IMR-90 (cell line): Measurements from ENCODE around the gene STON2. TPM values are rescaled to one million over a fixed set of nuclear protein-coding genes. Genes with fewer than 3 reads are reported as not detected.

Experiments used
- ATAC-seq: fragments of 200-7000 bp; cut with Tn5 transposase; 2 replicates; pipeline ENCODE4 v1.9.1; 2020; ENCODE audit warnings: low read depth, mild to moderate bottlenecking, moderate library complexity
- BruUV-seq: library from RNA; stranded (reverse); fragments of 400-500 nt; replicated peaks from 2 replicates; lab custom pipeline; 2021; lab: Mats Ljungman, UMichigan
- CTCF ChIA-PET: fragments of 300-600 bp; formaldehyde crosslinking; extraction: SDS; loops from one replicate; lab custom pipeline; 2021; ENCODE audit warnings: antibody characterized with exemption; lab: Yijun Ruan, JAX
- POLR2A ChIA-PET: fragments of 300-600 bp; sonication (Branson Sonifier 250); formaldehyde crosslinking; loops from one replicate; lab custom pipeline; 2022; ENCODE audit warnings: antibody characterized with exemption; ENCODE audit not compliant: unreplicated experiment; lab: Charles Lee
- DNase-seq: peaks from one replicate; pipeline ENCODE4 v3.0.0; 2013
- H2AFZ ChIP-seq: replicated peaks from 2 replicates; pipeline ENCODE3; 2013; ENCODE audit warnings: low read length, mild to moderate bottlenecking; ENCODE audit not compliant: poor library complexity
- H2AK5ac ChIP-seq: 2 replicates; pipeline ENCODE4 v1.6.1; 2013; ENCODE audit warnings: low read depth, low read length, inconsistent platforms
- H2AK9ac ChIP-seq: replicated peaks from 2 replicates; pipeline ENCODE3; 2013; ENCODE audit warnings: mild to moderate bottlenecking, low read depth, low read length, moderate library complexity; ENCODE audit not compliant: poor library complexity
- H2BK120ac ChIP-seq: 2 replicates; pipeline ENCODE4 v1.6.1; 2013; ENCODE audit warnings: low read depth, low read length, inconsistent platforms
- H2BK15ac ChIP-seq: 3 replicates; pipeline ENCODE4 v1.6.1; 2013; ENCODE audit warnings: low read depth, low read length, inconsistent platforms
- H2BK20ac ChIP-seq: 2 replicates; pipeline ENCODE4 v1.6.1; 2013; ENCODE audit warnings: low read depth, mild to moderate bottlenecking, inconsistent platforms, low read length, moderate library complexity
- H2BK5ac ChIP-seq: 2 replicates; pipeline ENCODE4 v1.6.1; 2013; ENCODE audit warnings: mild to moderate bottlenecking, low read depth, low read length, inconsistent platforms; ENCODE audit not compliant: poor library complexity, severe bottlenecking
- H3K14ac ChIP-seq: replicated peaks from 2 replicates; pipeline ENCODE4 v1.6.1; 2013; ENCODE audit warnings: low read depth, low read length, inconsistent platforms
- H3K18ac ChIP-seq: 2 replicates; pipeline ENCODE4 v1.6.1; 2013; ENCODE audit warnings: low read depth, low read length, control low read depth
- H3K23ac ChIP-seq: 2 replicates; pipeline ENCODE4 v1.6.1; 2013; ENCODE audit warnings: low read depth, low read length, inconsistent platforms
- H3K27ac ChIP-seq: 2 replicates; pipeline ENCODE4 v1.5.1; 2013; ENCODE audit warnings: mild to moderate bottlenecking, control low read depth, low read length; ENCODE audit not compliant: insufficient read depth
- H3K27me3 ChIP-seq: 2 replicates; pipeline ENCODE4 v1.6.1; 2013; ENCODE audit warnings: low read length; ENCODE audit not compliant: control insufficient read depth, insufficient read depth
- H3K36me3 ChIP-seq: 2 replicates; pipeline ENCODE4 v1.6.1; 2013; ENCODE audit warnings: low read length, mixed read lengths; ENCODE audit not compliant: control insufficient read depth, insufficient read depth
- H3K4ac ChIP-seq: 2 replicates; pipeline ENCODE4 v1.6.1; 2013; ENCODE audit warnings: low read depth, low read length, inconsistent platforms
- H3K4me1 ChIP-seq: 2 replicates; pipeline ENCODE4 v1.6.1; 2013; ENCODE audit warnings: low read length, mixed read lengths; ENCODE audit not compliant: control insufficient read depth, insufficient read depth
- H3K4me2 ChIP-seq: 2 replicates; pipeline ENCODE4 v1.6.1; 2013; ENCODE audit warnings: low read depth, mild to moderate bottlenecking, control low read depth, low read length, moderate library complexity
- H3K4me3 ChIP-seq: 2 replicates; pipeline ENCODE4 v1.5.1; 2013; ENCODE audit warnings: low read depth, mild to moderate bottlenecking, control low read depth, low read length, moderate library complexity; ENCODE audit not compliant: insufficient read depth
- H3K56ac ChIP-seq: 2 replicates; pipeline ENCODE4 v1.6.1; 2013; ENCODE audit warnings: low read length, inconsistent platforms; ENCODE audit not compliant: insufficient read depth; ENCODE audit errors: extremely low read depth
- H3K79me1 ChIP-seq, 2 experiments: 2 replicates each; pipeline ENCODE4 v1.6.1; 2013; ENCODE audit warnings: low read length in 2 of 2, inconsistent platforms in 1 of 2, low read depth in 1 of 2
- H3K9ac ChIP-seq: 2 replicates; pipeline ENCODE4 v1.6.1; 2013; ENCODE audit warnings: low read depth, low read length, control low read depth
- H3K9me1 ChIP-seq: 2 replicates; pipeline ENCODE4 v1.6.1; 2013; ENCODE audit warnings: low read length, inconsistent platforms; ENCODE audit not compliant: insufficient read depth
- H3K9me3 ChIP-seq: 2 replicates; pipeline ENCODE4 v1.6.1; 2013; ENCODE audit warnings: low read length; ENCODE audit not compliant: control insufficient read depth, insufficient read depth
- H4K20me1 ChIP-seq: 2 replicates; pipeline ENCODE4 v1.6.1; 2013; ENCODE audit warnings: low read length, inconsistent platforms; ENCODE audit not compliant: insufficient read depth
- H4K5ac ChIP-seq: 2 replicates; pipeline ENCODE4 v1.6.1; 2013; ENCODE audit warnings: mild to moderate bottlenecking, low read depth, low read length, control low read depth
- H4K8ac ChIP-seq, 2 experiments: 2 replicates each; pipeline ENCODE4 v1.6.1; 2013; ENCODE audit warnings: low read depth in 2 of 2, low read length in 2 of 2, control low read depth in 1 of 2, inconsistent platforms in 1 of 2
- H4K91ac ChIP-seq: 2 replicates; pipeline ENCODE4 v1.6.1; 2013; ENCODE audit warnings: low read depth, low read length, inconsistent platforms; ENCODE audit not compliant: insufficient read depth
- BHLHE40 ChIP-seq: fragments of 150-350 bp; IDR thresholded peaks from 2 replicates; pipeline ENCODE4 v1.6.1; 2016; ENCODE audit warnings: mild to moderate bottlenecking, low read depth, low read length
- CEBPB ChIP-seq: IDR thresholded peaks from 2 replicates; pipeline ENCODE4 v1.6.1; 2012; ENCODE audit warnings: low read depth, low read length, improper control_type of control experiment
- CHD1 ChIP-seq: IDR thresholded peaks from 2 replicates; pipeline ENCODE4 v1.6.1; 2012; ENCODE audit warnings: low read depth, low read length, improper control_type of control experiment
- FOS ChIP-seq: fragments of 150-350 bp; IDR thresholded peaks from 2 replicates; pipeline ENCODE4 v1.6.1; 2016; ENCODE audit warnings: low read depth, low read length
- MAFK ChIP-seq: IDR thresholded peaks from 2 replicates; pipeline ENCODE4 v1.6.1; 2012; ENCODE audit warnings: low read depth, low read length, improper control_type of control experiment
- MAZ ChIP-seq: IDR thresholded peaks from 2 replicates; pipeline ENCODE4 v1.6.1; 2012; ENCODE audit warnings: low read depth, mild to moderate bottlenecking, low read length, improper control_type of control experiment, moderate library complexity, borderline replicate concordance
- MXI1 ChIP-seq: IDR thresholded peaks from 2 replicates; pipeline ENCODE4 v1.6.1; 2012; ENCODE audit warnings: low read depth, mild to moderate bottlenecking, low read length, moderate library complexity, borderline replicate concordance
- NFE2L2 ChIP-seq: fragments of 150-350 bp; IDR thresholded peaks from 2 replicates; pipeline ENCODE4 v1.6.1; 2016; ENCODE audit warnings: low read depth, mild to moderate bottlenecking, low read length
- SMC3 ChIP-seq: fragments of 150-350 bp; IDR thresholded peaks from 2 replicates; pipeline ENCODE4 v1.6.1; 2016; ENCODE audit warnings: low read depth, mild to moderate bottlenecking, antibody characterized with exemption, low read length, moderate library complexity
- WGBS, 2 experiments: methylation state at CpG; one replicate each; pipeline versions ENCODE4 v1.1.5 to v1.1.7; 2013; ENCODE audit warnings: missing lambda C conversion rate in 2 of 2; ENCODE audit not compliant: insufficient read length in 1 of 2; ENCODE audit errors: extremely low coverage in 2 of 2; 5-methylcytosine and 5-hydroxymethylcytosine counted together
- dilution Hi-C: fragments of 300-500 bp; cut with HindIII; formaldehyde crosslinking; loops from one replicate; pipeline ENCODE4 v1.14.3; 2018; ENCODE audit warnings: low sequenced_read_pairs; ENCODE audit not compliant: unreplicated experiment
- in situ Hi-C: fragments of 300-500 bp; cut with MboI; formaldehyde crosslinking; loops from 3 replicates; pipeline ENCODE4 v1.14.3; 2019; ENCODE audit warnings: low sequenced_read_pairs, inconsistent platforms, mixed read lengths
- intact Hi-C: fragments of 100-400 bp; cut with micrococcal nuclease; formaldehyde crosslinking; loops from 2 replicates; pipeline ENCODE4 v1.10.0; 2022
- polyA plus RNA-seq, 3 experiments: library from polyadenylated mRNA; depleted of rRNA; stranded (reverse); fragments of >200 nt; gene quantifications; 2 replicates each; pipeline ENCODE4 v1.2.3, GENCODE V29; 2012; ENCODE audit warnings: low replicate concordance in 1 of 3
- total RNA-seq: library from RNA; depleted of rRNA; stranded (reverse); fragments of >200 nt; gene quantifications from 2 replicates; pipeline ENCODE4 v1.2.3, GENCODE V29; 2012
- TF ChIP-seq, protein P1 (sequence below): fragments of 150-350 bp; IDR thresholded peaks from 2 replicates; pipeline ENCODE4 v1.6.1; 2016; ENCODE audit warnings: low read depth, mild to moderate bottlenecking, low read length, moderate library complexity, borderline replicate concordance
- TF ChIP-seq, protein P2 (sequence below): conservative IDR thresholded peaks from 2 replicates; pipeline ENCODE4 v1.5.1; 2012; ENCODE audit warnings: mild to moderate bottlenecking, low read depth, low read length, improper control_type of control experiment

Gene STON2
- total and polyA plus RNA-seq, 2 of the 4 experiments (the other 2 are of a cell fraction): not detected

GRCh38 chr14:81427348-81428058 lies 27.4 kb upstream of the STON2 start:
- Histone ChIP-seq H3K18ac (no peak overlapping the region), H3K14ac (no peak overlapping the region), H2AK5ac (no peak overlapping the region), H3K79me1 (no peaks in the 10 kb centered on the region), H3K9me1 (no peaks in the 10 kb centered on the region), H4K91ac (no peak overlapping the region), H3K4me3 (no peak overlapping the region), H3K4me1 (no peaks in the 10 kb centered on the region), H4K20me1 (no peaks in the 10 kb centered on the region), H2BK5ac (no peak overlapping the region), H3K27me3 (no peaks in the 10 kb centered on the region; the same call in 1 of the 2 replicates), H2BK15ac (no peak overlapping the region), H3K9ac (no peak overlapping the region), H4K8ac (no peak overlapping the region), H3K36me3 (no peaks in the 10 kb centered on the region), H3K4me2 (no peak overlapping the region), H3K27ac (no peak overlapping the region), H3K23ac (no peak overlapping the region), H2BK120ac (no peak overlapping the region), H3K56ac (no peak overlapping the region), H4K5ac (no peak overlapping the region), H2AK9ac (no peak overlapping the region), H3K9me3 (no peaks in the 10 kb centered on the region), H3K4ac (no peak overlapping the region), H2BK20ac (no peak overlapping the region), H2AFZ (no peak overlapping the region)
- DNase-seq (no peak), ATAC-seq (no peak)
- ChIA-PET POLR2A (no interaction called here), CTCF (no interaction called here)
- dilution Hi-C loops: no loop called here
- in situ Hi-C loops: no loop called here
- no TSS peak for BruUV-seq
- intact Hi-C loops: no loop called here
- no CpG with 5 or more reads among the region's 8 CpGs for WGBS, 2 experiments
- TF ChIP-seq MAFK (no peak), MAZ (no peak), FOS (no peak), CEBPB (no peak), BHLHE40 (no peak), CHD1 (no peak), SMC3 (no peak), MXI1 (no peak), NFE2L2 (no peak)
- TF ChIP-seq, protein P1, sequence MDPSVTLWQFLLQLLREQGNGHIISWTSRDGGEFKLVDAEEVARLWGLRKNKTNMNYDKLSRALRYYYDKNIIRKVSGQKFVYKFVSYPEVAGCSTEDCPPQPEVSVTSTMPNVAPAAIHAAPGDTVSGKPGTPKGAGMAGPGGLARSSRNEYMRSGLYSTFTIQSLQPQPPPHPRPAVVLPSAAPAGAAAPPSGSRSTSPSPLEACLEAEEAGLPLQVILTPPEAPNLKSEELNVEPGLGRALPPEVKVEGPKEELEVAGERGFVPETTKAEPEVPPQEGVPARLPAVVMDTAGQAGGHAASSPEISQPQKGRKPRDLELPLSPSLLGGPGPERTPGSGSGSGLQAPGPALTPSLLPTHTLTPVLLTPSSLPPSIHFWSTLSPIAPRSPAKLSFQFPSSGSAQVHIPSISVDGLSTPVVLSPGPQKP: no peak
- TF ChIP-seq, protein P2, sequence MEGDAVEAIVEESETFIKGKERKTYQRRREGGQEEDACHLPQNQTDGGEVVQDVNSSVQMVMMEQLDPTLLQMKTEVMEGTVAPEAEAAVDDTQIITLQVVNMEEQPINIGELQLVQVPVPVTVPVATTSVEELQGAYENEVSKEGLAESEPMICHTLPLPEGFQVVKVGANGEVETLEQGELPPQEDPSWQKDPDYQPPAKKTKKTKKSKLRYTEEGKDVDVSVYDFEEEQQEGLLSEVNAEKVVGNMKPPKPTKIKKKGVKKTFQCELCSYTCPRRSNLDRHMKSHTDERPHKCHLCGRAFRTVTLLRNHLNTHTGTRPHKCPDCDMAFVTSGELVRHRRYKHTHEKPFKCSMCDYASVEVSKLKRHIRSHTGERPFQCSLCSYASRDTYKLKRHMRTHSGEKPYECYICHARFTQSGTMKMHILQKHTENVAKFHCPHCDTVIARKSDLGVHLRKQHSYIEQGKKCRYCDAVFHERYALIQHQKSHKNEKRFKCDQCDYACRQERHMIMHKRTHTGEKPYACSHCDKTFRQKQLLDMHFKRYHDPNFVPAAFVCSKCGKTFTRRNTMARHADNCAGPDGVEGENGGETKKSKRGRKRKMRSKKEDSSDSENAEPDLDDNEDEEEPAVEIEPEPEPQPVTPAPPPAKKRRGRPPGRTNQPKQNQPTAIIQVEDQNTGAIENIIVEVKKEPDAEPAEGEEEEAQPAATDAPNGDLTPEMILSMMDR: no peak
